ENCODE data around the gene HCAR3.
"Not testable (repeated sequence)": the region's sequence is repeated elsewhere in the genome, so short reads cannot be mapped to it uniquely, and the experiment has no call there.

HCAR3 gene

GRCh38 chr12:122721057-122721545, 4.5 kb upstream of the HCAR3 start:
- FAIRE-seq = no peak

DNA sequence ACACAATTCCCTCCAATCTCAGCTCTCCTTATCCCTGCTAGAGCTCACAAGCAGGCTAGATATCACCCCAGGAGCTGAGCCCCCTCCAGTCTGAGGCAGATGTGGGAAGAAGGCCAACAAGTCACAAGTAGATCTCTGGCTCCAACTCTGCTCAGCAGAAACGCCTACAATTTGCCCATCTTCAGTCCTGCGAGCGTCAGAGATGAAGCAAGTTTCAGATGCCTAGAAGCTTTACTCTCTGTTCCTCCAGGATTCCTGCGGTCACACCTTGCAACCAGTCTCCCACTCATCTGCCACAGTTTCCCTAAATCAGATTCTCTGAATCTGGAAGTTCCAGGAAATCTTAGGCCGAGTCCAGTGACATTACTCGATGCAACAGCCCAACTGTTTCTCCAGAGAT, 1.4 kb downstream of the HCAR3 start:
- not testable (repeated sequence) for FAIRE-seq

DNA sequence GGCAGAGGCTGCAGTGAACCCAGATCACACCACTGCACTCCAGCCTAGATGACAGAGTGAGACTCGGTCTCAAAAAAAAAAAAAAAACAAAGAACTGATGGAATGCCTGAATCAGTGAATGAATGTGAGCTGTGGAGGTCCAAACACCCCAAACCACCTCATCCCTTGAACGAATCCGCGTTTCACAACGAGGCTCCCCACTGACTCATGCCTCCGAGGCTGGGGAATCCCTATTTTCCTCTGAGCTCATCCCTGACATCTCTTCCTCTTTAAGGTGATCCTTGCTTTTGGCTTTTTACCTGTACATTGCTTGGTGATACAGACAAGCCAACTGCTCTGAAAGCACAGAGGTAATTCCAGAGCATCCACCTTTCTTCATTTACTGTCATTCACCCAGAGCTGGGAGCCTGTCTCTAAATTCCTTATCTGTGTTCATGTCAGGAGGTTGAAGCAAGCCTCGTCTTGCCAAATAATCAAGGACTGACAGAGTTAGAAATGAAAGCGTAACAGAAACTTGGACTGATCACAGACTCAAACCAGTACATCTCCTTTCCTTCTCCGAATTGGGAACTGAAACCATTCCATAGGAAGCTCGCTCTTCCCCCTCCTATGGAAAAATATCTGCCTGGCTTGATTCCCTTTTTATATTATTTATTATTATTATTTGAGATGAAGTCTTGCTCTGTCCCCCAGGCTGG, 3.0 kb downstream of the HCAR3 start:
- not testable (repeated sequence) for FAIRE-seq

- not testable (repeated sequence) for FAIRE-seq
These were observed 5.3 kb downstream of the HCAR3 start for GRCh38 chr12:122711266-122711665.

DNA sequence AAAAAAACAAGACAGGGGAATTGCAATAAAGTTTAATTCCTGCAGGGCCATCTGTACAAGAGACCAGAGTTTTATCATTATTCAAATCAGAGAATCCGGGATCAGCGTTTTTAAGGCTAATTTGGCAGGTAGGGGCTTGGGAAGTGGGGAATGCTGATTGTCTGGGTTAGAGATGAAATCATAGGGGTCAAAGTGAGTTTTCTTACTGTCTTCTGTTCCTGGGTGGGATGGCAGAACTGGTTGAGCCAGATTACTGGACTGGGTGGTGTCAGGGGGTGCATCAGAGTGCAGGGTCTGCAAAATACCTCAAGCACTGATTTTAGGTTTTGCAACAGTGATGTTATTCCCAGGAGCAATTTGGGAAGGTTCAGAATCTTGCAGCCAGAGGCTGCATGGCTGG, 6.3 kb downstream of the HCAR3 start:
- FAIRE-seq = not testable (repeated sequence)

- FAIRE-seq = not testable (repeated sequence)
These were observed 7.3 kb downstream of the HCAR3 start for GRCh38 chr12:122709287-122709686.

- FAIRE-seq = not testable (repeated sequence)
These were observed 12.8 kb downstream of the HCAR3 start for GRCh38 chr12:122703841-122704240.

DNA sequence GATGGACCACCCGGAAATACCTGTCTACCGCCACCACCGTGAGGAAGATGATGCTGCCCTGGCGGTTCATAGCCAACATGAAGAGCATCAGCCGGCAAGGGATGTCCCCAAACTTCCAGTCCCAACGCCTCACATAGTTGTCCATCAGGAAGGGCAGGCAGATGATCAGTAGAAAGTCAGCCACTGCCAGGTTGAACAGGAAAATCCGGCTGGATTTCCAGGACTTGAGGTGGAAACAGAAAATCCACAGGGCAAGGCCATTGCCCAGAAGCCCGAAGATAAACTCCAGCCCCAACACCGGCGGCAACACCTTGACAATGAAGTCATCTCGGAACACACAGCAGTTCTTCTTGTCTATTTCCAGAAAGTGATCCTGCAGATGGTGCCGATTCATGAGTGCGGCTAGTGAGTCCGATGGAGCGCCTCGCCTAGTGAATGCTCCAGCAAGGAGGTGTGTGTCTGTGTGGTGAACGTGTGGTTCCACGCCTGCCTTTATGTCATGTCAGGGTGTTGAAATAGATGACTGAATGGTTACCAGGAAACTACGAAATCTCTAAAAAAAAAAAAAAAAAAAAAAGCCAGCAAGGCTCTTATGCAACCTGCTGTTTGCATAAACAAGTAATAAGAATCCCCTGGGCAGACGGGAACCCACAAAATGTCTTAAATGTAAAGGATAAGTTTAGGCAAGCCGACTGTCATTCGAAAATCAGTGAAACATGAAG, 13.6 kb downstream of the HCAR3 start, which contains the start of gene HCAR2:
Gene HCAR2, minus strand, starts transcription at position 468 of the 722 bp plus-strand sequence. Its CDS starts 74 bp downstream, at position 394.
- not testable (repeated sequence) for FAIRE-seq

DNA sequence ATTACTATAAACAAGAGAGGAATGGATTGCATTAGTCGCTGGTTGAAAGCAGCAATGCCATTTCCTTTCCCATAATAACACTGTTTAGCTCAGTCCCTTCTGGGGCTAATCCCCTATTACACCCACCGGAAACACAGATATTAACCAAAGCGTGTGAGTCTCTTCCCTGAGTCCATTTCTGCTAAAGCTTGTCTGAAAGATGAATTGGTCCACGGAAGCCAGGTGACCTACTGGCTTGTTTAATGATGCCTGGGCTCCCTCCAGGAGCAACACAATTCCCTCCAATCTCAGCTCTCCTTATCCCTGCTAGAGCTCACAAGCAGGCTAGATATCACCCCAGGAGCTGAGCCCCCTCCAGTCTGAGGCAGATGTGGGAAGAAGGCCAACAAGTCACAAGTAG, 15.1 kb downstream of the HCAR3 start:
- not testable (repeated sequence) for FAIRE-seq

DNA sequence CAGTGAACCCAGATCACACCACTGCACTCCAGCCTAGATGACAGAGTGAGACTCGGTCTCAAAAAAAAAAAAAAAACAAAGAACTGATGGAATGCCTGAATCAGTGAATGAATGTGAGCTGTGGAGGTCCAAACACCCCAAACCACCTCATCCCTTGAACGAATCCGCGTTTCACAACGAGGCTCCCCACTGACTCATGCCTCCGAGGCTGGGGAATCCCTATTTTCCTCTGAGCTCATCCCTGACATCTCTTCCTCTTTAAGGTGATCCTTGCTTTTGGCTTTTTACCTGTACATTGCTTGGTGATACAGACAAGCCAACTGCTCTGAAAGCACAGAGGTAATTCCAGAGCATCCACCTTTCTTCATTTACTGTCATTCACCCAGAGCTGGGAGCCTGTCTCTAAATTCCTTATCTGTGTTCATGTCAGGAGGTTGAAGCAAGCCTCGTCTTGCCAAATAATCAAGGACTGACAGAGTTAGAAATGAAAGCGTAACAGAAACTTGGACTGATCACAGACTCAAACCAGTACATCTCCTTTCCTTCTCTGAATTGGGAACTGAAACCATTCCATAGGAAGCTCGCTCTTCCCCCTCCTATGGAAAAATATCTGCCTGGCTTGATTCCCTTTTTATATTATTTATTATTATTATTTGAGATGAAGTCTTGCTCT, 16.4 kb downstream of the HCAR3 start:
- not testable (repeated sequence) for FAIRE-seq

GRCh38 chr12:122696922-122697321, 19.7 kb downstream of the HCAR3 start:
- FAIRE-seq = not testable (repeated sequence)

DNA sequence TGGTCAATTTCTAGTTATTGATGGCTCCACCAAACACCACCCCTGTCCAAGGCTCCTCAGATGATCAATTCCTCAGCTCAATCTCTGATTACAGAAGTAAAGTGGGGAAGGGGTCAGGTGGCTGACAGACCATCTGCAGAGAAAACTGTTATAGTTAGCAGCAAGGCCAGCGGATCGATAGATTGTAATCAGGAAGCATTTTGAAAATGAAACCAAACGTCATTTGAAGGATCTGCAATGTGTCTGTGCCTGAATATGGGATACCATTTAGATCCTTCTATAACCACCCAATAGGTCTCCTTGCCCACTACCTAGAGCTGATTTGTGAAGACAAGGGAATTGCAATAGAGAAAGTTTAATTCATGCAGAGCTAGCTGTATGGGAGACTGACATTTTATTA, 25.0 kb downstream of the HCAR3 start:
- FAIRE-seq = no peak

DNA sequence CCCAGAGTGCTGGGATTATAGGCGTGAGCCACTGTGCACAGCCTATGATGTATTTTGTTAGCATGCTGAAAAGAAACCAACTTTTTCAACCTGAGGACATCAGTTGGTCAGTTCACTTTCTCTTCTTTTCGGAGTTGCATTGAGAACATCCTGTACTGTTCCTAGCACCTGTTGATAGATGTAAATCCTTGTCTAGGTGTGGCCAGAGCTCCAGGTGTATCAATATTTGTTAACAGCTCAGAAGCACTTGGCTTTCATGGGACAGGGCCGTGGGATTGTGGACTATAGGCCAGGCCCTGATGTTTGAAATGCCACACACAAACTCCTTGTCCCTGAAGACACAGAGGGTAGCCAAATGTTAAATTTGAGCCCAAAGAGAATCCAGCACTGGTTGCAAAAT, 28.3 kb downstream of the HCAR3 start:
- no peak for FAIRE-seq

DNA sequence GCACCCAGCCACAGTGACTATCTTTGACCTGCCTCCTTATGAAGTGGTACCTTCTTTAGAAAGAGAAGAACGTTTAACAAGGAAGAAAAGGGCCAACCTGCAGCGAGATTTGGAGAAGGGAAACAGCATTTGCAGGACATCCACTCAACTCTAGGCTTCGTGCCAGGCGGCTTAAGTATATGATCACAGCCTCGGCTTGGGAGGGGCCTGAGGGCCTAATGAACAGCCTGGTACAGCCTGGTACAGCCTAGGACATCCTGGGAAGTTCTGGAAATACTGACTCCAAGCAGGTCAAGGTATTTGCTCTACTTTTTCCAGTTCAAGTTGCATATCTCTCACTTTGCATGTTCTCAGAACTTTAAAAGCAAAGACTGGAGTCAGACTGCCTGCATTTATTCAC, 29.5 kb downstream of the HCAR3 start:
- no peak for FAIRE-seq

GRCh38 chr12:122686538-122686937, 30.1 kb downstream of the HCAR3 start:
- FAIRE-seq = no peak

DNA sequence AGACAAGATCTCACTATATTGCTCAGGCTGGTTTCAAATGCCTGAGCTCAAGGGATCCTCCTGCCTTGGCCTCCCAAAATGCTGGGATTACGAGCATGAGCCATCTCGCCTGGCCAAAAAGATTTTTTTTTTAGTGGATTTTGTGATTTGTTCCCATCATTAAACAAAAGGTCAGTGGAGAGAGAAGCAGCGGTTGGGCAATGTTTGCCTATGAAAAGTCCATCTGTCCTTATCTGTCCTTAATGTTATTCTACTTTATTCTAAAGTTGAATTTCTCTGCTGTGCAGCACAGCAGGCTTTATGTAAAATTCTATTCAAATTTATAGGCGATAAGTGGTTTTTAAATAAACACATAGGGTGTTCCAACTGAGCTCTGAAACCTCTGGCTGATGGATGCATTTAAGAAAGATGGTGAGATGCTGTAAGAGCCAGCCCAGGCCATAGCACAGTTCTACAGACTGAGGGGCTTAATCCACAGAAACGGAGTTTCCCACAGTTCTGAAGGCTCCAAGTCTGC, 32.3 kb downstream of the HCAR3 start:
- no peak for FAIRE-seq

DNA sequence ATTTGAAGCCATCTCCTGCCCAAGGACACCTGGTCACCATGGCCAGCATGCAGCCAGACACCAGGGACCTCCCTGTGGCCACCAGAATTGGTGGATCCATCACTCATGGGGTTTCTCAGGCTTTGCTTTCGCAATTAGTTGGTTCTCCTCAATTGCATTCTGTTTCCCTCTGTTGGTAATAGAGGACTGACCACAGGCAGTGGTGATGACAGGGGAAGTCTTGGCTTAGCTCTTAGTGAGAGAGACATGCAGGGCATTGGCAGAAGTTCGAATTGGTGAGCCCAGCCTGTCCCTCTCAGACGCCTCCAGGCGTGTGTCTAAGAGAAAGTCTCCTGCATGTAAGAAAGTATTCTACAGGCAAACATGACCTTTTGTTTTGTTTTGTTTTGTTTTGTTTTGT, 34.8 kb downstream of the HCAR3 start:
- FAIRE-seq = no peak

- not testable (repeated sequence) for FAIRE-seq
These were observed 35.6 kb downstream of the HCAR3 start for GRCh38 chr12:122680989-122681388.

- FAIRE-seq = not testable (repeated sequence)
These were observed 39.8 kb downstream of the HCAR3 start for GRCh38 chr12:122676781-122677180.

GRCh38 chr12:122676015-122676414, 40.6 kb downstream of the HCAR3 start:
- not testable (repeated sequence) for FAIRE-seq

GRCh38 chr12:122672515-122672914, 44.1 kb downstream of the HCAR3 start:
- FAIRE-seq = no peak

GRCh38 chr12:122669397-122670070, 47.1 kb downstream of the HCAR3 start:
- no peak for FAIRE-seq

DNA sequence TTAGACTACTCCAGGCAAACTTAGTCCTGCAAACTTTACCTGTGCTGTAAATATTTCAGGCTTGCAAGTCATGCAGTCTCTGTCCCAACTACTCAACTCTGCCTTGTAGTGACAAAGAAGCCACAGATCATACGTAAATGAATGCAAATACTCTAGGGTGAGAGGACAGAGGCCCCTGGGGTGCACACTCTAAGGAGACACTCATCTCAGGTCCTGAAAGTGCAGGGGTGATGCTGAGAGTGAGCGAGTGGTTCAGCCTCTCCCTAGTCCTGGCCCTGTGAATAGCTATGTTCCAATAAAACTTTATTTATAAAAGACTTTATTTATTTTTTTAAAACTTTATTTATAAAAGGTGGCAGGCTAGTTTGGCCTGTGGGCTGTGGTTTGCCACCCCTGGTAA, 48.3 kb downstream of the HCAR3 start:
- no peak for FAIRE-seq

Measured in endometrium (tissue), 2 donors.